Uterus (tissue), 2 donors: Measurements from ENCODE around the gene RFX7.

Experiments
- POLR2A ChIP-seq, 2 donors: fragments of 450-650 bp; IDR thresholded peaks; one replicate each; pipeline ENCODE4 v1.6.1; 2016; ENCODE audit warnings: antibody characterized with exemption in 2 of 2, mild to moderate bottlenecking in 1 of 2, moderate library complexity in 1 of 2
- TF ChIP-seq, protein P1 (sequence below), 4 experiments: fragments of 200-600 bp in 2 of 4; fragments of 450-650 bp in 2 of 4; sonication (generic) in 2 of 4; IDR thresholded peaks; one replicate each; pipeline ENCODE4 v1.5.1; 2016 to 2019; ENCODE audit warnings: antibody characterized with exemption in 4 of 4, mild to moderate bottlenecking in 2 of 4, moderate library complexity in 1 of 4

DNA sequence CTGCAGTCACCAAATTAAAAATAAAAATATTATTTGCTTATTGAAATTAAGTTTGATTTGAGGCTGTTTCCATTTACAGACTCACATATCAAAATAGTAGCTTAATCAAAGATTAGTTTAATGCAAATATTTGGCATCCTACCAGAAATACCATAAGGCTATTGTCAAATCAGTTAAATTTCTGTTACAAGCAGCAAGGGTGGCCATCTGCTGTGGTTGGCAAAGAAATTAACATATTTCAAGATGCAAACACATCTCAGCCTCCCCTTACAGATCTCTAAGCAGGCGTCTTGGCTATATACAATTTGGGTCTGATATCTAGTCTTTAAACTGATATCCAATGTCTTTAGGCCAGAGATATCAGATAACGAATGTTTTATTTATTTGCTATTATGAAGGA, 167.0 kb downstream of the RFX7 start:
- TF ChIP-seq, protein P1, sequence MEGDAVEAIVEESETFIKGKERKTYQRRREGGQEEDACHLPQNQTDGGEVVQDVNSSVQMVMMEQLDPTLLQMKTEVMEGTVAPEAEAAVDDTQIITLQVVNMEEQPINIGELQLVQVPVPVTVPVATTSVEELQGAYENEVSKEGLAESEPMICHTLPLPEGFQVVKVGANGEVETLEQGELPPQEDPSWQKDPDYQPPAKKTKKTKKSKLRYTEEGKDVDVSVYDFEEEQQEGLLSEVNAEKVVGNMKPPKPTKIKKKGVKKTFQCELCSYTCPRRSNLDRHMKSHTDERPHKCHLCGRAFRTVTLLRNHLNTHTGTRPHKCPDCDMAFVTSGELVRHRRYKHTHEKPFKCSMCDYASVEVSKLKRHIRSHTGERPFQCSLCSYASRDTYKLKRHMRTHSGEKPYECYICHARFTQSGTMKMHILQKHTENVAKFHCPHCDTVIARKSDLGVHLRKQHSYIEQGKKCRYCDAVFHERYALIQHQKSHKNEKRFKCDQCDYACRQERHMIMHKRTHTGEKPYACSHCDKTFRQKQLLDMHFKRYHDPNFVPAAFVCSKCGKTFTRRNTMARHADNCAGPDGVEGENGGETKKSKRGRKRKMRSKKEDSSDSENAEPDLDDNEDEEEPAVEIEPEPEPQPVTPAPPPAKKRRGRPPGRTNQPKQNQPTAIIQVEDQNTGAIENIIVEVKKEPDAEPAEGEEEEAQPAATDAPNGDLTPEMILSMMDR (IDR thresholded peaks at IDR 0.05) = no peak
- no peak for TF ChIP-seq POLR2A (IDR thresholded peaks at IDR 0.05)
